NCI-H146 treated with DMSO at 0.1 percent for 48 hours (cell line): ENCODE measurements around the gene SURF1.
A peak's percentile ranks its signal among the peaks of the same experiment; 100 is the strongest.

ENCODE experiments used
- DNase-seq: peaks from one replicate; lab custom pipeline; 2025; ENCODE audit not compliant: unreplicated experiment; lab: John Stamatoyannopoulos, UW

SURF1 gene

DNA sequence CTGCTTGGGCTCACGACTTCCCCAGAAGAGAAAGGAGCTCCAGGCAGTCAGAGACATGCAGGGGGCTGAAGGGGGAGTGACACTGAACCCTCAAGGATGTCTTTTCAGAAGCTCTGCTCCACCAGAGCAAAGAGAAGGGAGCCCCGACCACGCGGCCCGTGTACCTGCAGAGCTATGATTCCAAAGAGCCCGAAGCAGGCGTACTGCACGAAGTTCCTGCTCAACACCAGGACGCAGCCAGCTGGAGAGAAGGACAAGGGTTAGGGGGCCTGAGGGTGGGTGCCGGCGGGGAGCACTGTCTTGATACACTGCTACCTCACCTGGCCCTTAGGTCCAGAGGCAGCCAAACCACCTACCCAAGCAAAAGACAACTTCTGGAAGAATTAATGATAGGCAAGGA lies 10.1 kb upstream of the SURF1 start:
- DNase-seq: no peak

- DNase-seq: no peak
These were observed 6.2 kb upstream of the SURF1 start for GRCh38 chr9:133362359-133363044.

- no peak for DNase-seq
These were observed 5.3 kb upstream of the SURF1 start for GRCh38 chr9:133361507-133362092.

DNA sequence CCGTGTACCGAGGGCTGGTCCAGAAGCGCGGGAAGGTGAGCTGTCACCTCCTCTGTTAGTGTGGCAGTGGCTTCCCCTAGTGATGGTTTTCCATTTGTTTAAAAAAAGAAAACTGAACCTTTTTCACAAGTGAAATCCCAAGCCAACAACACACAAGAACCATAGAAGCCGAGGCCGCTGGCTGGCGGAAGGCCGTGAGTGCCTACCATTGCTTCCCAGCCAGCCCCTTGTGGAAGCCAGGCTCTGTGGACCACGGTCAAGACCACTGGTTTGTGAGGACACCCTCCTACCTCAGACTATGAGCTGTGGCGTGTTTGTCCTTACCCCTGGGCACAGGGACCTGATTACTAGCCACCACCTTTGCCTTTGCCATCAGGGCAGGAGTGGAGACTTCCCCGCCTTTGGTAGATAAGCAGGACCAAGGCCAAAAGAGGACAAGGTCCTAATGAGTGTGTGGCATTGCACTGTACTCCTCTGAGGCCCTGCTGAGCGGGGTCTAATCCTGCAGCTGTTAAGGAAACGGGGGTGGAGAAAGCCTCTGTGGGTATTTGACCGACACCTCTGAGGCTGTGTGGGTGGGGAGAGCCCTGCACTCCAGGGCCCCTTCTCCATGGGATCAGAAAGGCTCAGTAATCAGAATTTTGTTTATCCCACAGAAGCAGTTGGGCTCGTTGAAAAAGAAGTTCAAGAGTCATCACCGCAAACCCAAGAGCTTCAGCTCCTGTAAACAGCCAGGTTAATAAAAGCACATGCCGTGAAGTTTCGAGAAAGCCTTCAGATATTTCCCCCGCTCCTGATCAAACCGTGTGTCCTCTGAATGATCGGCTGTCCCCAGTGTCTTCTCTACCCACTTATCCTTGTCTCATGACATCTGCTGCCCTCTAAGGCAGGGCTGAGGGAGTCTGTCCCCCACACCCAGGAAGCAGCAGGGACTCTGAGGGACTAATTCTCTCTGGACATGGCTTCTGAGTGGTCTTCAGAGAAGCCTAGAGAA lies 4.4 kb upstream of the SURF1 start:
- no peak for DNase-seq

GRCh38 chr9:133359399-133360175 lies 3.3 kb upstream of the SURF1 start:
- no peak for DNase-seq

GRCh38 chr9:133357656-133358055 lies 1.4 kb upstream of the SURF1 start:
- no peak for DNase-seq

DNA sequence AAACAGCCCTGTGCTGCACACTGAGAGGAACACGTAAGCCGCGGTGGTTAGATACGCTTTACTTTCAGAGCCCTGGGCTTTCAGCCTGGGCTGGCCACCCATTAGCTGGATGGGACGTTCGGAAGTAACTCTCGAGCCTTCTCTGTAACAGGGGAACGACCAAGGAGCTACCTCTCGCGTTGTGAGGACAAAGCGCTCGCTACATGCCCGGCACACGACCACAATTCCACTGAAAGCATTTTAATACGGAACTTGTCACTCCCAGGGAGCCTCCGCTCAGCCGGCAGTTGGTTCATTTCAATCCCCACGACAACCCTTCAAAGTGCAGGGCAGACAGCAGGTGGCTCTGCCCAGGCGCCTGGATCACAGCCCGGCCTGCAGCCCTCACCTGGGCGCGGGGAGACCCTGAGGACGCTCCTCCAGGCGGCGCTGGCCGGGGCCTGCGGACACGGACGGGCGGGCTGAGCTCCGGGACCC lies 368 bp downstream of the SURF1 start:
- peak; percentile 8 for DNase-seq

- no peak for DNase-seq
These were observed 1.5 kb downstream of the SURF1 start for GRCh38 chr9:133354766-133355165.

- no peak for DNase-seq
These were observed 2.7 kb downstream of the SURF1 start for GRCh38 chr9:133353548-133353947.

DNA sequence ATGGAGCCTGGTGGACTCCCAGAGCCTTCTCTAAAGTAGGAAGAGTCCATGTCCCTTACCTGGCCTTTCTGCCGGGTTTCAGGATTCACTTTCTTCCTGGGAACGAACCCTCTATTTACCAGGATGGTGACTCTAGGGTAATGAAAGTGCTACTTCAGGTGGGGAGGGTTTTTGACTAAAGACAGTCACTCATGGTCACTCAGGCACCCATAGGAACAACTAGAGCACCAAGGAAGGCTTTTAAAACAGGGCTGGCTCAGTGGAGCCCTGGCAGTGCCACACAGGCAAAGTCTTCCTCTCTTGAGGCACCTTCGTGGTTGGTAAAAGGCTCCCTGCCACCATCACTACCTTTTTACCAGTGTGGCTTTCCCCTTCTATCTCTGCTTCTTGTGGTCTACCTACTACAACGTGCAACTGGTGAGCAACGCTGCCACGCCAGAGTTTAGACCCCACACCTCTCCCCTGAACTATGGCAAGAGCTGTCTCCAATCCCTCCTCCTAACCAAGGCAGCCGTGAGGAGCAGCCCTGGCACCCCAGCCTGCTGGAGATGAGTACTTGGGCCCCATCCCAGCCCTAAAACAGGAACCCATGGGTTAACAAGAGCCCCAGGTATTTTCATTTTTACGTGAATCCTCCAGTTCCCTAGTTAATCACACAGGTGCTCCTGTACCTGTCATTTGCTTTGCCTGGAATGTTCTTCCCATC lies 3.5 kb downstream of the SURF1 start:
- DNase-seq: no peak

DNA sequence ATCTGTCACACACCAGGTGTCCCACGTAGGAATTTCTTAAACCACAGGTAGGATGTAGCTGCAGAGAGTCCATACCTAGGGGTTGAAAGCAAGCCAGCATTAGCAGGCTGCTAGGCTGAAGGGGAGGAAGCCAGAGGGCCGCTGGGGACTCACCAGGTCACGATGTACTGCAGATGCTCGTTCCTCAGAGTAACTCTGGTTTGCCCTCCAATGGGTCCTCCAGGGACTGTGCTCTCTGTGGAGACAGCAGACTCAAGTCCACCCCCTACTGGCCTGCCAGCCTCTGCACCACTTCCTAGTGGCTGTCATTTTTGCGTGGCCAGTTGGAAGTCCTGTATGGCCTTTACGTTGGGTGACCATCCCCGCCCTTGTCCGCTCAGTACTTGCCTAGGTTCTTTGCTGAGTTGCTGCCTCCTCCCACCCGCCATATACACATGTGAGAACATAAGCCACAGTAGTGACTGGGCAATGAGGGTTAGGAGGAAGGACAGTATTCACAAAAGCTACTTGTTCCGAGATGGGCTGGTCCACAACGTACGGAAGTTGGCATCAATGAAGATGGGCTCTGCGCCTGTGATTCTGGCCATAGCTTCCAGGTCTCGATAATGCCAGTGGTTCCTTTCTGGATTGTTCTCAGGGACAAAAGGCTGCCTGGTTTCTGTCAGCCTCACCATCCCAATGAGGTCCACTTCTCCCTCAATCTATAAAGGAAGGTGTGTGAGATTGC lies 4.2 kb downstream of the SURF1 start:
- no peak for DNase-seq

DNA sequence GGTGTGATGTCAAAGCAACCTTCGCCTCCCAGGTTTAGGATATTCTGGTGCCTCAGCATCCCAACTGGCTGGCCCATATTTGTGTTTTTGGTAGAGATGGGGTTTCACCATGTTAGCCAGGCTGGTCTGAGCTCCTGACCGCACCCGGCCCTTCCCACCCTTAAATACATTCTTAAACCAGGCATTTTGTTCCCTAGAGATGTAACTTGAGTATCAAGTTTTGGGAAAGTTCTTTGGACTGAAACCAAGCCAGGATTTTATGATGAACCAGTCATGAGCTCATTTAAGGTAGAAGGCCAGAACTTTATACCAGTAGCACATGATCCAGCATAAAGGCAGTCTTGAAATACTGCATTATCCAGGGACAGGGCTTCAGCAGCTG lies 4.8 kb downstream of the SURF1 start:
- no peak for DNase-seq

- DNase-seq: no peak
These were observed 6.2 kb downstream of the SURF1 start for GRCh38 chr9:133349965-133350616.

GRCh38 chr9:133348718-133349573 lies 7.3 kb downstream of the SURF1 start:
- DNase-seq: no peak

DNA sequence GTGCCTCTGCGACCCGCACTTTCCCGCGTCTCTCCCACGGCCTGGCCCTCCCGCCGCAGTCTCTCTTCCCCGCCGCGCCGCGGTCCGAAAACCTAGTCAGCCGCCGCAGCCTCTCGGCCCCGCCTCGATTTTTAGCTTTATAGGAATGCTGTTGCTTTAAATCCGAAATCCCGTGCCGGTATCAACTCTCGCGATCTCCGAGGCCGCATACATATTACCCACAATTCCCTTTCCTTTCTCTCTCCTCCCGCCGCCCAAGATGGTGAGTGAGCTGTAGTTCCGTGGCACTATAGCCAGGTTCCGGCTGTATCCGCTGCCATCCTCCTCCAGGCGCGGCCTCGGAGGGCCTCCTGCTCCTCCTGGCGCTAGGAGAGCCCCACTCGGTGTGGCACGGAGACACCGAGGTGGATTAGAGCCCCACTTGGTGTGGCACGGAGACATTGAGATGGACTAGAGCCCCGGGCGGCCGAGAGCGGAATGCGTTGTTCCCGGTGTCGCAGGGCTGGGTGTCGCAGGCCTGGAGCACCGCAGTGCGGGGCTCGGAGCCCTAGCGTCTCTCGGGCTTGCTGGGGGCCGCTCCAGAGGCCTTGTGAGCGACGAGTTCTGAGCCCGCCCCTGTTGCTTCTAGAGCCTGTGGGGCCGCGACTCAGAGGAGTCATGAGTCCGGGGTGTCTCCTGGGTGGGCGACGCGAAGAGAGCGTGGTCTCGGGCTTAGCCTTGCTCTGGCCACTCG lies 8.1 kb downstream of the SURF1 start, which contains the start of the genes MED22 and RPL7A:
Gene MED22, minus strand, starts transcription at position 147 of the 733 bp plus-strand sequence. CDS start 1,469 bp downstream, outside the sequence.
Gene RPL7A, plus strand, starts transcription at position 234 of the 733 bp plus-strand sequence. Its CDS starts 26 bp downstream, at position 260.
- DNase-seq: peak; percentile 87

GRCh38 chr9:133347515-133347984 lies 8.7 kb downstream of the SURF1 start:
- DNase-seq: no peak
